ENCODE measurements around the gene SMIM10L2A. TPM values are rescaled to one million over a fixed set of nuclear protein-coding genes. Genes with fewer than 3 reads are reported as not detected.

The SMIM10L2A gene
- total RNA-seq, 1 experiment from 2014 or later, result 0.73 TPM

GRCh38 chrX:135410861-135411627, 10.7 kb upstream of the SMIM10L2A start:
- BruUV-seq (replicated peaks), result no TSS peak
- H3K9me3 ChIP-seq (ENCODE audit: low read length), result no peaks in the 10 kb centered on the region
- ChIA-PET CTCF (no interaction called here), POLR2A (ENCODE audit: unreplicated experiment) (no interaction called here)
- H3K27ac ChIP-seq (ENCODE audit: low read length), result peak overlapping the region; percentile 59
- no peak for DNase-seq
- H3K4me3 ChIP-seq (ENCODE audit: low read length), result no peak overlapping the region
- peaks cover 3% of the 10 kb centered on the region for H3K4me1 ChIP-seq (ENCODE audit: insufficient read depth, low read length)
- H4K20me1 ChIP-seq (ENCODE audit: low read length), result no peaks in the 10 kb centered on the region
- no peak overlapping the region for H3K4me2 ChIP-seq (ENCODE audit: low read length)
- no peak for ATAC-seq
- no peaks in the 10 kb centered on the region for H3F3A ChIP-seq (ENCODE audit: low read length, unreplicated experiment)
- intact Hi-C loops (cut with micrococcal nuclease), result no loop called here
- no peaks in the 10 kb centered on the region for H3K9me2 ChIP-seq (replicated peaks; ENCODE audit: low read length)
- no peak overlapping the region for H3K9ac ChIP-seq (ENCODE audit: low read length)
- no peak overlapping the region for H2AFZ ChIP-seq (ENCODE audit: low read length)
- no peaks in the 10 kb centered on the region for H3K79me2 ChIP-seq (ENCODE audit: low read length)
- H3K27me3 ChIP-seq (ENCODE audit: low read length), result no peaks in the 10 kb centered on the region
- TF ChIP-seq EZH2 (IDR thresholded peaks at IDR 0.05; ENCODE audit: low read length, unreplicated experiment) (no peak), EZH2phosphoT487 (IDR thresholded peaks at IDR 0.05; ENCODE audit: borderline replicate concordance, low read length) (no peak)
- TF ChIP-seq, protein P1, sequence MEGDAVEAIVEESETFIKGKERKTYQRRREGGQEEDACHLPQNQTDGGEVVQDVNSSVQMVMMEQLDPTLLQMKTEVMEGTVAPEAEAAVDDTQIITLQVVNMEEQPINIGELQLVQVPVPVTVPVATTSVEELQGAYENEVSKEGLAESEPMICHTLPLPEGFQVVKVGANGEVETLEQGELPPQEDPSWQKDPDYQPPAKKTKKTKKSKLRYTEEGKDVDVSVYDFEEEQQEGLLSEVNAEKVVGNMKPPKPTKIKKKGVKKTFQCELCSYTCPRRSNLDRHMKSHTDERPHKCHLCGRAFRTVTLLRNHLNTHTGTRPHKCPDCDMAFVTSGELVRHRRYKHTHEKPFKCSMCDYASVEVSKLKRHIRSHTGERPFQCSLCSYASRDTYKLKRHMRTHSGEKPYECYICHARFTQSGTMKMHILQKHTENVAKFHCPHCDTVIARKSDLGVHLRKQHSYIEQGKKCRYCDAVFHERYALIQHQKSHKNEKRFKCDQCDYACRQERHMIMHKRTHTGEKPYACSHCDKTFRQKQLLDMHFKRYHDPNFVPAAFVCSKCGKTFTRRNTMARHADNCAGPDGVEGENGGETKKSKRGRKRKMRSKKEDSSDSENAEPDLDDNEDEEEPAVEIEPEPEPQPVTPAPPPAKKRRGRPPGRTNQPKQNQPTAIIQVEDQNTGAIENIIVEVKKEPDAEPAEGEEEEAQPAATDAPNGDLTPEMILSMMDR (conservative IDR thresholded peaks at IDR 0.05; ENCODE audit: low read depth, low read length), result no peak
- no peaks in the 10 kb centered on the region for H3K36me3 ChIP-seq (ENCODE audit: low read depth, low read length)

DNA sequence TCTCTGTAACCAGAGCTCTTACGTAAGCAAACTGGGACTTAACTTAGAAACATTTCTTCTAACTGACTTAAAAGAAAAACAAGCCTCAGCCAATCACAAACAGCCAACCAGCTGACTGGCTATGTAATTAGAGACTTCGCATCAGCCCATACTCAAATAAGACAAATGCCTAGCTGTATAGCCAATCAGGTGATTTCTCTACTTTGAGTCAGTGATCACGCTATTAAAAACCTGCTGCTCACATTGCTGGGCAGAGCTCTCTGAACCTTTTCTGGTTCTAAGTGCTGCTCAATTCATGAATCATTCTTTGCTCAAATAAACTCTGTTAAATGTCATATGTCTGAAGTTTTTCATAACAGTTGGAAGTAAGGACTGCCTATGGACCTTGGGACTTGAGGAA, 9.9 kb upstream of the SMIM10L2A start:
- ChIA-PET CTCF (no interaction called here), POLR2A (ENCODE audit: unreplicated experiment) (no interaction called here)
- peak; percentile 61 for DNase-seq
- Histone ChIP-seq H3K27me3 (ENCODE audit: low read length) (no peaks in the 10 kb centered on the region), H3K79me2 (ENCODE audit: low read length) (no peaks in the 10 kb centered on the region), H3K27ac (ENCODE audit: low read length) (peak overlapping the region; percentile 59), H3K9me2 (replicated peaks; ENCODE audit: low read length) (no peaks in the 10 kb centered on the region), H3K36me3 (ENCODE audit: low read depth, low read length) (no peaks in the 10 kb centered on the region), H3F3A (ENCODE audit: low read length, unreplicated experiment) (no peaks in the 10 kb centered on the region), H3K9ac (ENCODE audit: low read length) (no peak overlapping the region), H3K4me3 (ENCODE audit: low read length) (no peak overlapping the region), H4K20me1 (ENCODE audit: low read length) (no peaks in the 10 kb centered on the region), H3K9me3 (ENCODE audit: low read length) (no peaks in the 10 kb centered on the region), H3K4me1 (ENCODE audit: insufficient read depth, low read length) (peaks cover 11% of the 10 kb centered on the region), H3K4me2 (ENCODE audit: low read length) (no peak overlapping the region), H2AFZ (ENCODE audit: low read length) (no peak overlapping the region)
- no peak for ATAC-seq
- TF ChIP-seq EZH2phosphoT487 (IDR thresholded peaks at IDR 0.05; ENCODE audit: borderline replicate concordance, low read length), result no peak
- TF ChIP-seq, protein P1 (conservative IDR thresholded peaks at IDR 0.05; ENCODE audit: low read depth, low read length), result no peak
- no peak for TF ChIP-seq EZH2 (IDR thresholded peaks at IDR 0.05; ENCODE audit: low read length, unreplicated experiment)
- BruUV-seq (replicated peaks), result no TSS peak
- intact Hi-C loops (cut with micrococcal nuclease), result no loop called here

GRCh38 chrX:135416546-135416945, 5.2 kb upstream of the SMIM10L2A start:
- no peaks in the 10 kb centered on the region for H4K20me1 ChIP-seq (ENCODE audit: low read length)
- DNase-seq (peak; percentile 85), ATAC-seq (peak; percentile 79)
- H3K4me1 ChIP-seq (ENCODE audit: insufficient read depth, low read length), result peaks cover 17% of the 10 kb centered on the region
- H3K4me2 ChIP-seq (ENCODE audit: low read length), result peak overlapping the region; percentile 59
- no TSS peak for BruUV-seq (replicated peaks)
- no peak overlapping the region for H2AFZ ChIP-seq (ENCODE audit: low read length)
- intact Hi-C loops (cut with micrococcal nuclease), result no loop called here
- H3K4me3 ChIP-seq (ENCODE audit: low read length), result peak overlapping the region; percentile 28; the same call in 1 of the 2 replicates
- TF ChIP-seq EZH2 (IDR thresholded peaks at IDR 0.05; ENCODE audit: low read length, unreplicated experiment) (no peak), EZH2phosphoT487 (IDR thresholded peaks at IDR 0.05; ENCODE audit: borderline replicate concordance, low read length) (no peak)
- TF ChIP-seq, protein P1 (conservative IDR thresholded peaks at IDR 0.05; ENCODE audit: low read depth, low read length), result no peak
- no peak overlapping the region for H3K9ac ChIP-seq (ENCODE audit: low read length)
- no peaks in the 10 kb centered on the region for H3K27me3 ChIP-seq (ENCODE audit: low read length)
- CTCF ChIA-PET, result no interaction called here
- POLR2A ChIA-PET (ENCODE audit: unreplicated experiment), result no interaction called here
- H3K79me2 ChIP-seq (ENCODE audit: low read length), result no peaks in the 10 kb centered on the region
- peak overlapping the region; percentile 5; the same call in 1 of the 2 replicates for H3K27ac ChIP-seq (ENCODE audit: low read length)
- H3K9me3 ChIP-seq (ENCODE audit: low read length), result no peaks in the 10 kb centered on the region
- no peaks in the 10 kb centered on the region for H3F3A ChIP-seq (ENCODE audit: low read length, unreplicated experiment)
- H3K9me2 ChIP-seq (replicated peaks; ENCODE audit: low read length), result no peaks in the 10 kb centered on the region
- no peaks in the 10 kb centered on the region for H3K36me3 ChIP-seq (ENCODE audit: low read depth, low read length)
